Measurements from ENCODE around the gene FAM227B. TPM values are rescaled to one million over a fixed set of nuclear protein-coding genes. Genes with fewer than 3 reads are reported as not detected.
"Not testable (repeated sequence)": the region's sequence is repeated elsewhere in the genome, so short reads cannot be mapped to it uniquely, and the experiment has no call there.

FAM227B gene
- total RNA-seq, 1 donor from 2014 or later = 3.2 TPM

- DNase-seq (ENCODE audit: low read depth) = no peak
- no peak overlapping the region for H3K4me3 ChIP-seq (ENCODE audit: low read depth, low read length)
- no peak for TF ChIP-seq CTCF (conservative IDR thresholded peaks at IDR 0.05; ENCODE audit: low read depth, low read length)
Observed at GRCh38 chr15:49366496-49366895, 254.1 kb downstream of the FAM227B start.

- H3K4me3 ChIP-seq (ENCODE audit: low read depth, low read length) = no peak overlapping the region
Observed at GRCh38 chr15:49361370-49361769, 259.2 kb downstream of the FAM227B start.

GRCh38 chr15:49354439-49354838 lies 266.2 kb downstream of the FAM227B start:
- not testable (repeated sequence) for H3K4me3 ChIP-seq (ENCODE audit: low read depth, low read length); DNase-seq (ENCODE audit: low read depth)

More at GRCh38 chr15:49361370-49361769, 259.2 kb downstream of the FAM227B start:
- TF ChIP-seq CTCF (conservative IDR thresholded peaks at IDR 0.05; ENCODE audit: low read depth, low read length) = no peak
- DNase-seq (ENCODE audit: low read depth) = no peak

- no peak for TF ChIP-seq CTCF (conservative IDR thresholded peaks at IDR 0.05; ENCODE audit: low read depth, low read length)
- no peak for DNase-seq (ENCODE audit: low read depth)
- H3K4me3 ChIP-seq (ENCODE audit: low read depth, low read length) = no peak overlapping the region
Observed at GRCh38 chr15:49343546-49343945, 277.1 kb downstream of the FAM227B start.

- TF ChIP-seq CTCF (conservative IDR thresholded peaks at IDR 0.05; ENCODE audit: low read depth, low read length) = no peak
- no peak for DNase-seq (ENCODE audit: low read depth)
- no peak overlapping the region for H3K4me3 ChIP-seq (ENCODE audit: low read depth, low read length)
Observed at GRCh38 chr15:49339656-49340055, 281.0 kb downstream of the FAM227B start.

GRCh38 chr15:49331951-49332350 lies 288.7 kb downstream of the FAM227B start:
- no peak overlapping the region for H3K4me3 ChIP-seq (ENCODE audit: low read depth, low read length)
- no peak for TF ChIP-seq CTCF (conservative IDR thresholded peaks at IDR 0.05; ENCODE audit: low read depth, low read length)
- DNase-seq (ENCODE audit: low read depth) = no peak

- no peak overlapping the region for H3K4me3 ChIP-seq (ENCODE audit: low read depth, low read length)
- no peak for TF ChIP-seq CTCF (conservative IDR thresholded peaks at IDR 0.05; ENCODE audit: low read depth, low read length)
- DNase-seq (ENCODE audit: low read depth) = no peak
Observed at GRCh38 chr15:49331442-49331841, 289.2 kb downstream of the FAM227B start.

GRCh38 chr15:49330166-49330565 lies 290.5 kb downstream of the FAM227B start:
- no peak for DNase-seq (ENCODE audit: low read depth)
- TF ChIP-seq CTCF (conservative IDR thresholded peaks at IDR 0.05; ENCODE audit: low read depth, low read length) = no peak

More at GRCh38 chr15:49330166-49330565, 290.5 kb downstream of the FAM227B start:
- no peak overlapping the region for H3K4me3 ChIP-seq (ENCODE audit: low read depth, low read length)

Measured in epithelial cell of proximal tubule (primary cell).